Stomach smooth muscle (tissue), 2 donors: ENCODE measurements around the gene POLE.

ENCODE experiments used
- H3K27ac ChIP-seq: one replicate; pipeline ENCODE4 v1.7.0; 2013; ENCODE audit warnings: mild to moderate bottlenecking, low read length, inconsistent platforms
- H3K27me3 ChIP-seq, 2 donors: one replicate each; pipeline ENCODE4 v1.7.0; 2013; ENCODE audit warnings: low read length in 2 of 2; ENCODE audit not compliant: insufficient read depth in 2 of 2, control insufficient read depth in 1 of 2
- H3K36me3 ChIP-seq, 2 donors: one replicate each; pipeline ENCODE4 v1.7.0; 2013; ENCODE audit warnings: low read length in 2 of 2; ENCODE audit not compliant: control insufficient read depth in 2 of 2, insufficient read depth in 2 of 2
- H3K4me1 ChIP-seq: one replicate; pipeline ENCODE4 v1.7.0; 2013; ENCODE audit warnings: low read length; ENCODE audit not compliant: control insufficient read depth, insufficient read depth
- H3K4me3 ChIP-seq, 2 donors: one replicate each; pipeline ENCODE4 v1.7.0; 2013; ENCODE audit warnings: low read length in 2 of 2
- H3K9ac ChIP-seq, 2 donors: one replicate each; pipeline ENCODE4 v1.7.0; 2013; ENCODE audit warnings: low read length in 2 of 2, mild to moderate bottlenecking in 1 of 2
- H3K9me3 ChIP-seq, 2 donors: one replicate each; pipeline ENCODE4 v1.7.0; 2013; ENCODE audit warnings: low read length in 2 of 2; ENCODE audit not compliant: control insufficient read depth in 2 of 2
- donor health status: healthy.
- donor health status: Pancreatic carcinoma.

POLE gene

DNA sequence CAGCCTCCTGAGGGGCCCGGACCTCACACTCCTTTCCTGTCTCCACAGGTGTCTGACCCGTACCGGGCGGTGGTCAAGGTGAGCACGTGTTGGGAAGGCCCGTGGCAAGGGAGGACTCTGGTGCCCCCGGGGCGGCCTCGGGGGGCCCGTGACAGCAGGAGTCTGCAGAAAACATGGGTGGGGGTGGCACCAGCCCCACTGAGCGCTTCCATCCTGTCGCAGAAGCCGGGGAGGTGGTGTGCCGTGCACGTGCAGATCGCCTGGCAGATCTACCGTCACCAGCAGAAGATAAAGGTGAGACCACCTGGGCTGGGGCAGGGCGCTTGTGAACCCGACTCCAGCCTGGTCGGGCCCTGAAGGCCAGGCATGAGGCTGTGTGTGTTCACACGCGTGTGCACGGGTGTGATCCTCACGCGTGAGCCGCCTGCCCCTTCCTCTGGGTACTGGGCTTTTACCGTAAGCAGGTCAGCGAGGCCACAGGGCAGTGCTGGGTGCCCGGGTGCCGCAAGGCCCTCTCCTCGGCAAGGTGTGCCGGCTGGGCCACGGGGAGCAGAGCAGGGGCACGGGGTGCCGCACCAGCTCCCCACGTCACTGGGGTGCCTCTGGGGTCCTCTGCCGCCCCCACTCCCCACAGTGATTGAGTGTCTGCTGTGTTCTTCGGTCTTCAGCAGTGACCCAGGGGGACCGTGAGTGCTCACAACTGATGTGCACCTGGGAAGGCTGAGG lies 112.7 kb downstream of the POLE start:
- Histone ChIP-seq H3K36me3 (peaks cover 12 to 22% of the 10 kb centered on the region in 2 donors), H3K9me3 (no peaks in the 10 kb centered on the region), H3K4me1 (peaks cover 10% of the 10 kb centered on the region), H3K27ac (no peak overlapping the region), H3K4me3 (no peak overlapping the region), H3K9ac (no peak overlapping the region), H3K27me3 (no peaks in the 10 kb centered on the region)
